Peyer's patch (tissue), 4 donors: Measurements from ENCODE around the gene VAV2.

Experiments
- POLR2A ChIP-seq, 2 donors: fragments of 450-650 bp; IDR thresholded peaks; one replicate each; pipeline ENCODE4 v1.5.1; 2017; ENCODE audit warnings: antibody characterized with exemption in 2 of 2, mild to moderate bottlenecking in 2 of 2, moderate library complexity in 2 of 2
- TF ChIP-seq, protein P1 (sequence below), 6 experiments: fragments of 450-650 bp in 4 of 6; fragments of 200-600 bp in 2 of 6; sonication (generic) in 1 of 6; IDR thresholded peaks; one replicate each; pipeline ENCODE4 v1.5.1; 2017 to 2019; ENCODE audit warnings: antibody characterized with exemption in 6 of 6, mild to moderate bottlenecking in 3 of 6, moderate library complexity in 1 of 6

DNA sequence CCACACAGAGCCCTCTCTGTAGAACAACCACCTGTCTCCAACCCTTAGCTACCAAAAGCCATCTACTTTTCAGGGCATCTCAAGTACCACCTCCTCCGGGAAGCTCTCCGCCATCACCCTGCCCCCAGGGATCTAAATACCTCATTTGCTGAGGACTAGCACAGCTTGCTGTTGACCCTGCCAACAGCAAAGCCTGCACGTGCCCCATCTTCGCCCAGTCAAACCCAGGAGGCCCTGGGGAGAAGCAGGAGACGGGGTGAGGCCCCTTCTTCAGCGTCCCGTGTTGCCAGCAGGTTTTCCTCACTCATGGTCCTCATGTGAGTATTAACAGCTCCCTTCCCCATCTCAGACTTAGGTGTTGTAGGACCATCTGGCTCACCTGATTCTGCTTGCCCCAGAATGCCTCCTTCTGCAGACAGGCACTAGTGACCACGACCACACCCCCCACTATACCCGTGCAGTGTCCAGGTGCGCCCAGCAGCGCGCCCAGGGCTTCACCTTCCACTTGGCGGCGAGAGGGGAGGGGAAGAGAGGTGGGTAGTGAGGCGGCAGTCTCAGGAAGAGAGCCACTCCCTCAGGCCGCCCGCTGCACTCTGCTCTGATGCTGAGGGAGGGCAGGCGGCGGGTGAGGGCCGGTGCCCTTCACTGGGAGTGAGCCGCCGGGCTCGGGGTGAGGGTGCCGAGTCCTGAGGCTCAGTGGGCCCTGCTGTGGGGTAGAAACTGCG, 11.1 kb downstream of the VAV2 start:
- TF ChIP-seq, protein P1, sequence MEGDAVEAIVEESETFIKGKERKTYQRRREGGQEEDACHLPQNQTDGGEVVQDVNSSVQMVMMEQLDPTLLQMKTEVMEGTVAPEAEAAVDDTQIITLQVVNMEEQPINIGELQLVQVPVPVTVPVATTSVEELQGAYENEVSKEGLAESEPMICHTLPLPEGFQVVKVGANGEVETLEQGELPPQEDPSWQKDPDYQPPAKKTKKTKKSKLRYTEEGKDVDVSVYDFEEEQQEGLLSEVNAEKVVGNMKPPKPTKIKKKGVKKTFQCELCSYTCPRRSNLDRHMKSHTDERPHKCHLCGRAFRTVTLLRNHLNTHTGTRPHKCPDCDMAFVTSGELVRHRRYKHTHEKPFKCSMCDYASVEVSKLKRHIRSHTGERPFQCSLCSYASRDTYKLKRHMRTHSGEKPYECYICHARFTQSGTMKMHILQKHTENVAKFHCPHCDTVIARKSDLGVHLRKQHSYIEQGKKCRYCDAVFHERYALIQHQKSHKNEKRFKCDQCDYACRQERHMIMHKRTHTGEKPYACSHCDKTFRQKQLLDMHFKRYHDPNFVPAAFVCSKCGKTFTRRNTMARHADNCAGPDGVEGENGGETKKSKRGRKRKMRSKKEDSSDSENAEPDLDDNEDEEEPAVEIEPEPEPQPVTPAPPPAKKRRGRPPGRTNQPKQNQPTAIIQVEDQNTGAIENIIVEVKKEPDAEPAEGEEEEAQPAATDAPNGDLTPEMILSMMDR (IDR thresholded peaks at IDR 0.05), result no peak
- no peak for TF ChIP-seq POLR2A (IDR thresholded peaks at IDR 0.05)
